Adrenal gland (tissue), 12 donors: ENCODE data around the gene FCSK. TPM values are rescaled to one million over a fixed set of nuclear protein-coding genes. Genes with fewer than 3 reads are reported as not detected.

Source experiments
- DNase-seq, 7 donors: peaks; one replicate each; pipeline ENCODE4 v3.0.0-alpha.2; 2019 to 2020
- H3K27ac ChIP-seq, 5 donors: fragments of 200-600 bp; sonication (generic) in 4 of 5; 1 replicate in 3 of 5; 2 replicates in 2 of 5; pipeline versions ENCODE4 v1.5.1 to v1.8.0; 2016 to 2020; ENCODE audit warnings: mild to moderate bottlenecking in 1 of 5
- H3K27me3 ChIP-seq: fragments of 200-600 bp; 2 replicates; pipeline ENCODE4 v1.8.0; 2021
- H3K36me3 ChIP-seq, 2 donors: fragments of 200-600 bp; replicated peaks in 1 of 2; 1 replicate in 1 of 2; 2 replicates in 1 of 2; pipeline versions ENCODE4 v1.5.1 to v1.8.0; 2018 to 2022
- H3K4me1 ChIP-seq, 2 donors: fragments of 200-600 bp; replicated peaks in 1 of 2; 1 replicate in 1 of 2; 2 replicates in 1 of 2; pipeline versions ENCODE4 v1.5.1 to v1.8.0; 2018 to 2021
- H3K4me3 ChIP-seq, 4 donors: fragments of 200-600 bp; sonication (generic) in 3 of 4; one replicate each; pipeline ENCODE4 v1.5.1; 2016 to 2018
- H3K9me3 ChIP-seq, 3 donors: fragments of 200-600 bp; sonication (generic) in 1 of 3; replicated peaks in 1 of 3; 1 replicate in 2 of 3; 2 replicates in 1 of 3; pipeline versions ENCODE4 v1.5.1 to v1.8.0; 2016 to 2021
- CTCF ChIP-seq, 6 experiments: fragments of 450-650 bp in 4 of 6; fragments of 200-600 bp in 2 of 6; sonication (generic) in 1 of 6; IDR thresholded peaks; 1 replicate in 5 of 6; 2 replicates in 1 of 6; pipeline versions ENCODE4 v1.5.1 to v1.8.0; 2016 to 2021; ENCODE audit warnings: antibody characterized with exemption in 6 of 6, mild to moderate bottlenecking in 2 of 6, moderate library complexity in 1 of 6
- POLR2A ChIP-seq, 2 donors: fragments of 450-650 bp; IDR thresholded peaks; one replicate each; pipeline ENCODE4 v1.6.1; 2017; ENCODE audit warnings: antibody characterized with exemption in 2 of 2, mild to moderate bottlenecking in 2 of 2, moderate library complexity in 1 of 2
- WGBS, 4 donors: extraction: QIAGEN DNeasy Blood & Tissue Kit in 2 of 4; methylation state at CpG; one replicate each; pipeline versions ENCODE4 v1.1.5 to v1.1.7; 2013 to 2017; 5-methylcytosine and 5-hydroxymethylcytosine counted together
- intact Hi-C, 2 donors: fragments of 100-400 bp; cut with DNase I; formaldehyde crosslinking; loops; one replicate each; pipeline versions ENCODE4 v1.14.1 to v1.15.0; 2022 to 2023
- polyA plus RNA-seq, 3 donors: library from polyadenylated mRNA; stranded (reverse); fragments of 200-250 nt in 2 of 3; fragments of 350-450 nt in 1 of 3; fragmentation: Illumina TruSeq in 1 of 3; extraction: RNeasy Lipid Tissue Mini Kit (QIAGEN cat#74804) in 1 of 3; gene quantifications; one replicate each; pipeline ENCODE4 v1.2.3, GENCODE V29; 2013 to 2014
- total RNA-seq, 9 donors: library from RNA; depleted of rRNA in 4 of 9; stranded (reverse); fragments of >200 nt in 4 of 9; fragments of 120-200 nt in 1 of 9; fragmentation: NEBNext Ultra II Directional in 1 of 9; extraction: Animal tissue kit (Norgen Biotek cat#: 25700) in 1 of 9; gene quantifications; one replicate each; pipeline versions ENCODE4 v1.1.0 to v1.2.4, GENCODE V29; 2013 to 2023
- donor health status: healthy with polysubstance abuse.
- donor health status: Bipolar disorder and iron deficiency.
- donor health status: DM: yes; HTN: yes; CAD: no.
- donor health status: DM: no; HTN: no; CAD: no.
- donor health status: DM: no; HTN: no; CAD: no.
- donor health status: DM: yes; HTN: yes; CAD: no.

Gene FCSK
- total and polyA plus RNA-seq, 12 donors = 5.2 to 34.8 (median 23.0) TPM

- Histone ChIP-seq H3K9me3 (no peaks in the 10 kb centered on the region), H3K36me3 (no peaks in the 10 kb centered on the region), H3K27ac (peak overlapping the region in 2 of 5 donors; percentile 56 to 69), H3K4me3 (no peak overlapping the region), H3K4me1 (peaks cover 34 to 80% of the 10 kb centered on the region in 2 donors), H3K27me3 (no peaks in the 10 kb centered on the region)
- no peak for DNase-seq
- WGBS, 4 donors = 72 to 84% (median 78%) methylated on average over 3 to 5 of the region's 5 CpGs
- intact Hi-C loops = no loop called here
- TF ChIP-seq POLR2A (IDR thresholded peaks at IDR 0.05) = no peak
- TF ChIP-seq CTCF (IDR thresholded peaks at IDR 0.05) = no peak
These were observed 24.3 kb upstream of the FCSK start for GRCh38 chr16:70429888-70430666.

GRCh38 chr16:70430667-70431536, 23.5 kb upstream of the FCSK start:
- WGBS, 4 donors = 58 to 69% (median 65%) methylated on average over 9 to 11 of the region's 11 CpGs
- DNase-seq = peak in 2 of 7 donors; percentile 19 to 32
- Histone ChIP-seq H3K9me3 (no peaks in the 10 kb centered on the region), H3K4me3 (no peak overlapping the region), H3K27ac (peak overlapping the region in 2 of 5 donors; percentile 56 to 69), H3K4me1 (peaks cover 34 to 80% of the 10 kb centered on the region in 2 donors), H3K36me3 (no peaks in the 10 kb centered on the region), H3K27me3 (no peaks in the 10 kb centered on the region)
- TF ChIP-seq CTCF (IDR thresholded peaks at IDR 0.05) (no peak), POLR2A (IDR thresholded peaks at IDR 0.05) (no peak)
- intact Hi-C loops = no loop called here

- Histone ChIP-seq H3K4me1 (peaks cover 33 to 81% of the 10 kb centered on the region in 2 donors), H3K36me3 (no peaks in the 10 kb centered on the region), H3K27ac (peak overlapping the region in 2 of 5 donors; percentile 67 to 71), H3K27me3 (no peaks in the 10 kb centered on the region), H3K4me3 (no peak overlapping the region), H3K9me3 (no peaks in the 10 kb centered on the region)
- TF ChIP-seq CTCF (IDR thresholded peaks at IDR 0.05) (no peak), POLR2A (IDR thresholded peaks at IDR 0.05) (no peak)
- intact Hi-C loops = no loop called here
- DNase-seq = no peak
- 63 to 76% (median 67%) methylated on average over 3 of the region's 3 CpGs for WGBS, 4 donors
These were observed 22.1 kb upstream of the FCSK start for GRCh38 chr16:70432356-70432722.

- Histone ChIP-seq H3K4me3 (no peak overlapping the region), H3K9me3 (no peaks in the 10 kb centered on the region), H3K36me3 (no peaks in the 10 kb centered on the region), H3K4me1 (peaks cover 28 to 81% of the 10 kb centered on the region in 2 donors), H3K27ac (peak overlapping the region in 2 of 5 donors; percentile 67 to 71), H3K27me3 (no peaks in the 10 kb centered on the region)
- no peak for TF ChIP-seq POLR2A (IDR thresholded peaks at IDR 0.05)
- TF ChIP-seq CTCF (IDR thresholded peaks at IDR 0.05) = no peak
- peak in 1 of 7 donors; percentile 18 for DNase-seq
- intact Hi-C loops = no loop called here
- WGBS, 4 donors = 52 to 69% (median 56%) methylated on average over 10 to 12 of the region's 12 CpGs
These were observed 21.5 kb upstream of the FCSK start for GRCh38 chr16:70432723-70433457.
